MM.1S (cell line): ENCODE results near the gene TMC4.

ENCODE experiments used
- CTCF ChIP-seq: fragments of 300-600 bp; sonication (generic); IDR thresholded peaks from 2 replicates; pipeline ENCODE4 v1.5.1; 2016; ENCODE audit warnings: antibody characterized with exemption, low read length, mixed read lengths
- EZH2 ChIP-seq: fragments of 300-600 bp; sonication (generic); optimal IDR thresholded peaks from 2 replicates; pipeline ENCODE3; 2017; ENCODE audit warnings: low read depth, mild to moderate bottlenecking, antibody characterized with exemption, low read length, mixed read lengths
- EZH2phosphoT487 ChIP-seq: fragments of 300-600 bp; sonication (generic); IDR thresholded peaks from 2 replicates; pipeline ENCODE4 v1.6.1; 2018; ENCODE audit warnings: antibody characterized with exemption, low read length

GRCh38 chr19:54138489-54139256 is 34.3 kb downstream of the TMC4 start:
- TF ChIP-seq CTCF (no peak), EZH2 (no peak), EZH2phosphoT487 (no peak)
